ENCODE measurements around the gene CTSH.

- no peak for TF ChIP-seq EP300 (IDR thresholded peaks at IDR 0.05)
- no peak for TF ChIP-seq POLR2A (IDR thresholded peaks at IDR 0.05)
- no peak for TF ChIP-seq CTCF (IDR thresholded peaks at IDR 0.05)
Measured at GRCh38 chr15:78925076-78925624, 19.7 kb downstream of the CTSH start.

All from sigmoid colon (tissue), 4 donors.